GM12874 (cell line): ENCODE results near the gene NFIA.

ENCODE experiments used
- CTCF ChIP-seq: IDR thresholded peaks from 2 replicates; pipeline ENCODE4 v1.5.1; 2011; ENCODE audit warnings: low read depth, mild to moderate bottlenecking, control low read depth, low read length, moderate library complexity; ENCODE audit not compliant: insufficient read depth

NFIA gene

GRCh38 chr1:61083807-61084440, 1.6 kb downstream of the NFIA start:
- TF ChIP-seq CTCF = no peak

GRCh38 chr1:61084491-61085031, 2.2 kb downstream of the NFIA start:
- no peak for TF ChIP-seq CTCF

- TF ChIP-seq CTCF = no peak
These were observed 3.0 kb downstream of the NFIA start for GRCh38 chr1:61085206-61085982.

GRCh38 chr1:61085983-61086644, 3.8 kb downstream of the NFIA start:
- no peak for TF ChIP-seq CTCF

- TF ChIP-seq CTCF = no peak
These were observed 5.2 kb downstream of the NFIA start for GRCh38 chr1:61087571-61087970.

GRCh38 chr1:61088163-61088974, 6.0 kb downstream of the NFIA start:
- TF ChIP-seq CTCF = no peak
